ENCODE data around the gene UBE2QL1. TPM values are rescaled to one million over a fixed set of nuclear protein-coding genes. Genes with fewer than 3 reads are reported as not detected.

The UBE2QL1 gene
- total RNA-seq, 2 donors from 2014 or later, result 0.05 TPM; not detected in 1

DNA sequence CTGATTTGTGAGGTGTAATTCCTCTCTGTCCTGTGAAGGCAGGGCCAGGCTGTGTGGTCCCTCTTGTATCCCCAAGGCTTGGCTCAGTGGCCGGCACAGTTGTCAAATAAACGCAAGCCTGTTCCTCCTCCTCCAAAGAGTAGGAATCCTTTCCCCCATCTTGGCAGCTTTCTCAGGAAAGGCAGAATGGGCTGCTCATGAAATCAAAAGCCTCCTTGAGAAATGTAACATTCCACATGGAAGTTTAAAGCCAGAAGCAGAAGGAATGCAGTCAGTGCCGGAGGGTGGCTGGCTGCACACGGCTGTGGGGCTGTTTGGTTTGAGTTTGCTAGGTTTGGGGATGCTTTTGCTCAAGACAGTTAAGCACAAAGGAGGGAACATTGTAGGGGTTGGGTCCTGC lies 35.8 kb upstream of the UBE2QL1 start:
- Mint-ChIP-seq H3K36me3 (ENCODE audit: low read depth) (peaks cover 2% of the 10 kb centered on the region), H3K27ac (no peak overlapping the region), H3K4me1 (no peaks in the 10 kb centered on the region), H3K4me3 (no peak overlapping the region), H3K27me3 (peaks cover 41% of the 10 kb centered on the region)
- no peak for DNase-seq
- no peak for ATAC-seq
- H3K9me3 ChIP-seq (ENCODE audit: control insufficient read depth, low read length, poor library complexity, severe bottlenecking), result no peaks in the 10 kb centered on the region

DNA sequence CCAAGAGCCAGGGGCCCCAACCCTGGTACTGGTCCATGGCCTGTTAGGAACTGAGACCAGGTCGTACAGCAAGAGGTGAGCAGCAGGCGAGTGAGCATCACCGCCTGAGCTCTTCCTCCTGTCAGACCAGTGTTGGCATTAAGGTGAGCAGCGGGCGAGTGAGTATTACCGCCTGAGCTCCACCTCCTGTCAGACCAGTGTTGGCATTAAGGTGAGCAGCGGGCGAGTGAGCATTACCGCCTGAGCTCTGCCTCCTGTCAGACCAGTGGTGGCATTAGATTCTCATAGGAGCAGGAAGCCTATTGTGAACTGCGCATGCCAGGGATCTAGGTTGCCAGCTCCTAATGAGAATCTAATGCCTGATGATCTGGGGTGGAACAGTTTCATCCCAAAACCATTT lies 31.0 kb upstream of the UBE2QL1 start:
- Mint-ChIP-seq H3K27me3 (peaks cover 32% of the 10 kb centered on the region), H3K27ac (no peak overlapping the region), H3K36me3 (ENCODE audit: low read depth) (peaks cover 2% of the 10 kb centered on the region), H3K4me1 (no peaks in the 10 kb centered on the region), H3K4me3 (no peak overlapping the region)
- no peaks in the 10 kb centered on the region for H3K9me3 ChIP-seq (ENCODE audit: control insufficient read depth, low read length, poor library complexity, severe bottlenecking)
- DNase-seq (no peak), ATAC-seq (no peak)

DNA sequence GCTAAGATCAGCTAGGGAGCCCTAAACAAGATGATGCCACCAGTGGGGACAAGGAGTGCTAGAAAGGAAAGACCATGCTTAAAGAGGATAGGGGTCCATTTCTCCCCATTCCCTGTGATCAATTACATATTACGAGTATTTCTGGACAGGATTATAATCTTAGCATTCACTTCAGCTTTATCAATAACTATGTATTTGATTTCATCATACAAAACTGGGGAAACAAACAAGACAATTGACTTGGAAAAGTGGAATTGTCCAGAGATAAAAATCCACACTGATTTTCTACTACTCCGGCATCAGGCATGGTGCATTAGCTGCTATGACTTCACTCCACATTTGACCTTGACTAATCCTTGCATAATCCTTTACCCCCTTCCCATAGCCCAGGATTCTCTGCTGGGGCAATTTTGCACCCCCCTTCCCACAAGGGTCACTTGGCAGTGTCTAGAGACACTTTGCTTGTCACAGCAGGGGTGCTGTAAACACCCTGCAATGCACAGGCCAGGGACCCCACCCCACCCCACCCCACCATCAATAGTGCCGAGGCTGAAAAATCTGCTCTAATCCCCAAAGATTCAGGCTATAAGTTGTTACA lies 29.9 kb upstream of the UBE2QL1 start:
- no peak for ATAC-seq
- no peak for DNase-seq
- Mint-ChIP-seq H3K4me1 (peaks cover 2% of the 10 kb centered on the region), H3K36me3 (ENCODE audit: low read depth) (peaks cover 2% of the 10 kb centered on the region), H3K4me3 (no peak overlapping the region), H3K27ac (no peak overlapping the region), H3K27me3 (peaks cover 29% of the 10 kb centered on the region)
- no peaks in the 10 kb centered on the region for H3K9me3 ChIP-seq (ENCODE audit: control insufficient read depth, low read length, poor library complexity, severe bottlenecking)

DNA sequence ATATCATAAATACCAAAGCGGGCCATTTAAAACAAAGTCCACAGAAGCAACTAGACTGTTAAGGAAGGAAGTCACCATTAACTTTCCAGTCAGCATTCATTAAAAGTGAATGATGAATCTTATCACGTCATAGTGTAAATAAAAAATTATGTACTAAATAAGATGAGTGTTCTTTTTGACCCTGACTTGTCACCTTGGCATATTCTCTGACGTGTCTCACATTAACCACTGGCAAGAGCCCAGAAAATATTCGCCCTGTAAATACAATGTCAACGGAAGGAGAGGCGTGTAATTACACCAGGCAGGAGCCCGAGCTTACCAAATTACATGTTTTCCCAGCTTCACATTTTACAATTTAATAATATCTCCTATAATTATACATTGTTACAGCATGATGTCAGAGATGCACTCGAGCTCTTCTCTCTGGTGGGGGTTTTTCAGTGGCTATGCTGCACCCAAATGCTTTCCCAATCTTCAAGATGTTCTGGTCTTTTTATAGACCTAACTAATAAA lies 29.3 kb upstream of the UBE2QL1 start:
- no peak overlapping the region for H3K27ac Mint-ChIP-seq
- no peaks in the 10 kb centered on the region for H3K9me3 ChIP-seq (ENCODE audit: control insufficient read depth, low read length, poor library complexity, severe bottlenecking)
- no peak overlapping the region for H3K4me3 Mint-ChIP-seq
- ATAC-seq (no peak), DNase-seq (no peak)
- peaks cover 33% of the 10 kb centered on the region for H3K27me3 Mint-ChIP-seq
- peaks cover 2% of the 10 kb centered on the region for H3K4me1 Mint-ChIP-seq
- peaks cover 2% of the 10 kb centered on the region for H3K36me3 Mint-ChIP-seq (ENCODE audit: low read depth)

DNA sequence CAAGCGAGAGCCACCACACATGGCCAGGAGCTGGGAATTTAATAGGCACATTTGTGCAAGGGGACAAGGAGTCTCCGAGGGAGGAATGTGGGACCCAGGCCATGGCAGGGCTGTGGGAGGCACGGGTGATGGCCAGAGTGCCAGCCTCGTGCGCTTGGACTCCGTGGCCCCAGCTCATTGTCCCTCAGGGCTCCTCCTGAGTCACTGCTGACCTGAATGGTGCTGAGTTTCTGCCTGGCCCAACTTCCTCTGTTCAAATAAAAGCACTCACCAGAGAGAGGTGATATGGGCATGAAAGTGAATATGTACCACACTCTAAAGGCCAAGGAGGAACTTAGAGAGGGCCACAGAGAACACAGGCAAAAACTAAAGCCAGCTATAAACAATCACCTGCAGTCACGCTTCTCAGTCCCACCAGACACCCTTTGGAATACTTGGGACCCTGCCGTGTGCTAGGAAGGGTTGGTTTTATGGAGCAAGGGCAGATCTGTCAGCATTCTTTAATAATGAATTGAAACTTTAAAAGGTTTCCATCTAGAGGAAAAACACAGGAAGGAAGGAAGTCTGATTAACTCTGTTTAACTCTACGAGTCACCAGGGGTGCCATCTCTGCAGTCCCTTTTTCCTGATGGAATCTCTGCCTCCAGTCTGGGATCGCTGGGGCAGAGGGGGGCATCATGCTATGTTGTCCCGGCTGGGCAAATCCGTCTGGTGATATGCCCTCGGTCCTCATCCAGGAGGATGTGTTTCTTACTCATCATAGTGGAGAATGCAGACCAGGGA lies 25.1 kb upstream of the UBE2QL1 start:
- no peak overlapping the region for H3K4me3 Mint-ChIP-seq
- H3K4me1 Mint-ChIP-seq, result peaks cover 2% of the 10 kb centered on the region
- DNase-seq, result no peak
- H3K9me3 ChIP-seq (ENCODE audit: control insufficient read depth, low read length, poor library complexity, severe bottlenecking), result no peaks in the 10 kb centered on the region
- ATAC-seq, result no peak
- H3K27me3 Mint-ChIP-seq, result peaks cover 47% of the 10 kb centered on the region
- no peak overlapping the region for H3K27ac Mint-ChIP-seq
- H3K36me3 Mint-ChIP-seq (ENCODE audit: low read depth), result peaks cover 2% of the 10 kb centered on the region

DNA sequence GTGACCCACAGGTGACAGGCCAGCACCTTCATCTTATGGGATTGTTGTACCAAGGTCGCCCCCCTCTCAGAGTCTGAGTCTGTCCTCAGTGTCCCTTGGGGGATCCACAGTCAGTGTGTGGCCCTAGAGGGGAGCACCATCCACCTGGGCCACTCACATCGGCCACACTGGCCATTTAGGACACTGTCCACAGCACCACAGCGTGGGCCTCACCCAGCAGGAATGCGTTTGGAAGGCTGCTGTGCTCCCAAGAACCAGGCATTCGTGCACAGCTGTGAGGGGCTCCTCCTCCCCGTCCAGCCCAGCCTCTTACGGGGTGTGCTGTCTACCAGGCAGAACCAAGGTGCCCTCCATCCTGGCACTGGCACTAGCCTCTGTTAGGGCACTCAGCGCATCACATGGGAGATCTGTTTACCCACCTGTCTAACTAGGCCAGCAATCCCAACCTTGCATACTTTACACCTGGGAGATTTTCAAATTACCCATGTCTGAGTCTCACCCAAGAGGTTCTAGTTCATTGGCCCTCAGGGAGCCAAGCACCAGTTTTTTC lies 24.5 kb upstream of the UBE2QL1 start:
- ATAC-seq, result no peak
- Mint-ChIP-seq H3K27ac (no peak overlapping the region), H3K4me1 (peaks cover 2% of the 10 kb centered on the region), H3K4me3 (no peak overlapping the region), H3K36me3 (ENCODE audit: low read depth) (peaks cover 2% of the 10 kb centered on the region), H3K27me3 (peaks cover 50% of the 10 kb centered on the region)
- H3K9me3 ChIP-seq (ENCODE audit: control insufficient read depth, low read length, poor library complexity, severe bottlenecking), result no peaks in the 10 kb centered on the region
- DNase-seq, result no peak

DNA sequence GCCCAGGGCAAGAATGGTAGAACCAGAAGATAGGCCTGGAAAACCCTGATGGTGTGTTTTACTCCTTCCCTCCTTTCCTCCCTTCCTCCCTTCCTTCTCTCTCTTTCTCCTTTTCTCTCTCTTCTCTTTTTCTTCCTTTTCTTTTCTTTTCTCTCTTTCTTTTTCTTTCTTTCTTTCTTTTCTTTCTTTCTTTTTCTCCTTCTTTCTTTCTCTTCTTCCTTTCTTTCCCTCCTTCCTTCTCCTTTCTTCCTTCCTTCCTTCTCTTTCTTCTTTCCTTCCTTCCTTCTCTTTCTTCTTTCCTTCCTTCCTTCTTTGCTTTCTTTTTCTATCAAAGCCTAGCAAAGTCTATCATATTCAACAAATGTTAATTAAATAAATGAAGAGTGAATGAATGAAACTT lies 24.0 kb upstream of the UBE2QL1 start:
- Mint-ChIP-seq H3K27ac (no peak overlapping the region), H3K36me3 (ENCODE audit: low read depth) (peaks cover 2% of the 10 kb centered on the region), H3K27me3 (peaks cover 55% of the 10 kb centered on the region), H3K4me1 (peaks cover 2% of the 10 kb centered on the region), H3K4me3 (no peak overlapping the region)
- ATAC-seq, result no peak
- no peak for DNase-seq
- H3K9me3 ChIP-seq (ENCODE audit: control insufficient read depth, low read length, poor library complexity, severe bottlenecking), result no peaks in the 10 kb centered on the region

DNA sequence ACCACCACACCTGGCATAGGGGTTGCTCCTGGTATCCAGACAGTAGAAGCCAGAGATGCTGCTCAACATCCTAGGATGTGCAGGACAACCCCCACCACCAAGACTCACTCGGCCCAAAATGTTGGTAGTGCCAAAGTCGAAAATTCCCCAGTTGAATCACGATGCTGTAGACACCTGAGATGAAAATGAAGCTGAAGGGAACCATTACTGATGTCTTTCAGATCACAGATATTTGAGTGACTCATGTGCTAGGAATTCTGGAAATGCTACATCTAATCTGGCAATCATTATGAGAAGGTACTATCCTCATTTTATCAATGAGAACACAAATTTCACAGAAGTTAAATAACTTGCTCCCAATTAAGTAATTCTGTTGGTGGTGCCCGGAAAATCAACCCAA lies 21.0 kb upstream of the UBE2QL1 start:
- no peak overlapping the region for H3K27ac Mint-ChIP-seq
- peaks cover 54% of the 10 kb centered on the region for H3K27me3 Mint-ChIP-seq
- no peaks in the 10 kb centered on the region for H3K9me3 ChIP-seq (ENCODE audit: control insufficient read depth, low read length, poor library complexity, severe bottlenecking)
- H3K36me3 Mint-ChIP-seq (ENCODE audit: low read depth), result no peaks in the 10 kb centered on the region
- H3K4me3 Mint-ChIP-seq, result no peak overlapping the region
- H3K4me1 Mint-ChIP-seq, result peaks cover 2% of the 10 kb centered on the region
- DNase-seq (no peak), ATAC-seq (no peak)

DNA sequence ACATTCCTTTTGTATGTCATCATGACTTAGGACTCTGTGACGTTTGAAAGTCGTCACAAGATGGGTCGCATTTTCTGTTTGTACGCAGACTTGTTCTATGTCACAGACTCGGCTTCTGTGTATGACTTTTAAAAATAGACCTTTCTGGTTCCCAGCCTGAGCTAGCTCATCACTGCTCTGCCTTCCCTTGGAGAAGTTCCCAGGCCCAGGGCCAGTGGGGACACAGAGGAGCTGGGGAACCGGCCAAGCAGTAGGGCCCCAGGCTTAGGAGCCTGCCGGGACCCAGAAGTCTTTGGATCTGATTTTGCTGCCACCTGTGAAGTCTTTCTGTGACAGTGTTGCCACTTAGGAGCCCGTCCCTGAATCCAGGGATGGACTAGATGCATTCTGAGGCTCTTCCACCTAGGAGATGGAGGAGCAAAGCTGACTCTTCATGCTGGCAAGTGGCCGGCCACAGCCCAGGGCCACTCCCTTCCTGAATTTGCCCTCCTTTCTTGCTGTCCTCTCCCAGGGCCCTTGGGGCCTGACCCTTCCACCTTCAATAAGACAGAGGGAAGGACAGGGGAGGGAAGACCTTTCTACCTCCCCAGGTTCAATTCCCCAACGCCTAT lies 18.1 kb upstream of the UBE2QL1 start:
- no peak overlapping the region for H3K27ac Mint-ChIP-seq
- no peak for ATAC-seq

DNA sequence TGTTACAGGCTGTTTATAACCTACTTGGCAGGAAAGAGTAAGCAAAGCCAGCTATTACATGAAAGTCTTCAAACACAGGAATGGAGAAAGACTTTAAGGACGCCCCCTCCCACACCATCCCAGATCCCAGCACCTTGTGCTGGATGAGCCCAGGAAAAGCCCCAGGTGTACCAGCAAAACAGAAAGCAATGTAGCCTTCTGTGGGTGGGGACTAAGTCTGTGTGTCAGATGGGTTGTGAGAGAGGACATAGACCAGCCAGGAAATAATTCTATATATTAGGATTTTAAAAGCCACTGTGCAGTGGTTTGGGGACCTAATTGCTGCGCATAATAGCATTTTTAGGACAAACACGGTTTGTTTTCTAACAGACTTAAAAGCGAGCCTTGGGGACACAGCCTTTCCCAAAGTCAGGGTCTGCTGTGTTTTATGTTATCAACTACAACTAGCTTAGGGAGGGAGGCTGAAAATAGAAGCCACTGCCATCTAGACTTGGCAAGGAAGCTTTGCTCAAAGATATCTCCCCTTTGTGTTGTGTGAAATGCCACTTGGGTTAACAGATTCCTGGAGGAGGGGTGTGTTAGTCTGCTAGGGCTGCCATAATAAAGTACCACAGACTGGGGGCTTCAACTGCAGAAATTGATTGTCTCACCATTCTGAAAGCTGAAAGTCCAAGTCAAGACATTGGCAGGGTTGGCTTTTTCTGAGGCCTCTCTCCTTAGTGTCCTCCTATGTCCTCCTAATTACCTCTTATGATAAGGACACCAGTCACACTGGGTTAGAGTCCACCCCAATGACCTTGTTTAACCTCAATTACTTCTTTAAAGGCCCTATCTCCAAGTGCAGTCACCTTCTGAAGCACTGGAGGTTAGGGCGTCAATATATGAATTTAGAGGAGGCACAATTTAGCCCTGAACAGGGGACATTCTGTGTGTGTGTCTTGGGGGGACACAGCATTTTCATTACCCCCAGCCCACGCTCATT lies 17.2 kb upstream of the UBE2QL1 start:
- ATAC-seq (no peak), DNase-seq (no peak)
- Mint-ChIP-seq H3K27me3 (peaks cover 65% of the 10 kb centered on the region), H3K27ac (no peak overlapping the region), H3K4me3 (no peak overlapping the region), H3K36me3 (ENCODE audit: low read depth) (no peaks in the 10 kb centered on the region), H3K4me1 (peaks cover 3% of the 10 kb centered on the region)
- H3K9me3 ChIP-seq (ENCODE audit: control insufficient read depth, low read length, poor library complexity, severe bottlenecking), result no peaks in the 10 kb centered on the region

More for the DNA sequence above, 18.1 kb upstream of the UBE2QL1 start:
- Mint-ChIP-seq H3K36me3 (ENCODE audit: low read depth) (no peaks in the 10 kb centered on the region), H3K4me1 (peaks cover 3% of the 10 kb centered on the region), H3K27me3 (peaks cover 62% of the 10 kb centered on the region), H3K4me3 (no peak overlapping the region)
- no peak for DNase-seq
- no peaks in the 10 kb centered on the region for H3K9me3 ChIP-seq (ENCODE audit: control insufficient read depth, low read length, poor library complexity, severe bottlenecking)

DNA sequence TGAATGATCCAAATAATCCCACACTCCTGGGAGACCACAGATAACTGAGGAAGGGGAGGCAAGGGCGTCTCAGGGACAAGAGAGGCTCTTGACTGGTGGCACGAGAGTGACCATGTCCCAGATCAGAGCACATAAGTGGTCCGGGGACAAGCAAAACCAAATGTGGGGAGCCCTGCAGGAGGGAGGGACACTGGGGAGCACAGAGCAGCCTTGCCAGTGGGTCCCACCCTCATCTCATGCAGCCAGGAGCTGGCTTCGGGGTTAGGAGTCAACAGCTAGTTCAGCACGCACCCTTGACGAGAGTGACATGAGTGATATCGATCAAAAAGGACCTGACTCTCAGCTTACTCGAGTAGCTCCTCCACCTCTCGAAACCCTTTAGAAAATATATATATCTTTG lies 16.5 kb upstream of the UBE2QL1 start:
- peaks cover 61% of the 10 kb centered on the region for H3K27me3 Mint-ChIP-seq
- H3K36me3 Mint-ChIP-seq (ENCODE audit: low read depth), result no peaks in the 10 kb centered on the region
- DNase-seq (no peak), ATAC-seq (no peak)
- H3K9me3 ChIP-seq (ENCODE audit: control insufficient read depth, low read length, poor library complexity, severe bottlenecking), result no peaks in the 10 kb centered on the region
- H3K4me1 Mint-ChIP-seq, result peaks cover 3% of the 10 kb centered on the region
- no peak overlapping the region for H3K4me3 Mint-ChIP-seq
- no peak overlapping the region for H3K27ac Mint-ChIP-seq

DNA sequence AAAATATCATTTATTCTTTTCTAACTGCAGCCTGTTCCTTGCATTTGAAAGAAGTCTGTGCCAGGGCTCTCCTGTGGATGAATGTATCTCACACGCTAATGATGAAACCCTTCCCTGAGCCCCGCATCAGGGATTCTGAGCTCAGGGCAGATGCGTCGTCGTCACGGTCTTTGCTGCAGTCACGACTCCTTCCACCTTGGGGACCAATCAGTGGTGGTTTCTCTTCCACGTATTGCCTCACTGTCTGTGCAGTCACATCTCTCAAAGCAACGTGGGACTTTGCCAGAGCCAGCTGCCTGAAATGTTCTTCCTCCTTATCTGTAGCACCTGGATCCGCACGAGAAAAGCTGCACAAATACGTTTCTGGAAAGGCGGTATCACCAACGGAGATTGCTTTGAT lies 13.9 kb upstream of the UBE2QL1 start:
- no peak overlapping the region for H3K4me3 Mint-ChIP-seq
- no peak for ATAC-seq
- H3K36me3 Mint-ChIP-seq (ENCODE audit: low read depth), result no peaks in the 10 kb centered on the region
- no peak overlapping the region for H3K27ac Mint-ChIP-seq
- DNase-seq, result no peak
- H3K9me3 ChIP-seq (ENCODE audit: control insufficient read depth, low read length, poor library complexity, severe bottlenecking), result no peaks in the 10 kb centered on the region
- H3K4me1 Mint-ChIP-seq, result peaks cover 3% of the 10 kb centered on the region
- peaks cover 50% of the 10 kb centered on the region for H3K27me3 Mint-ChIP-seq

Data from T-helper 17 cell (primary cell).